ENCODE measurements around the gene FCHSD2. TPM values are rescaled to one million over a fixed set of nuclear protein-coding genes. Genes with fewer than 3 reads are reported as not detected.

Gene FCHSD2
- total and polyA plus RNA-seq, 2 of the 8 experiments (the other 6 are each of a cell fraction or from before 2014, with no cell fraction given): 4.1 to 7.8 TPM

- TF ChIP-seq, protein P1, sequence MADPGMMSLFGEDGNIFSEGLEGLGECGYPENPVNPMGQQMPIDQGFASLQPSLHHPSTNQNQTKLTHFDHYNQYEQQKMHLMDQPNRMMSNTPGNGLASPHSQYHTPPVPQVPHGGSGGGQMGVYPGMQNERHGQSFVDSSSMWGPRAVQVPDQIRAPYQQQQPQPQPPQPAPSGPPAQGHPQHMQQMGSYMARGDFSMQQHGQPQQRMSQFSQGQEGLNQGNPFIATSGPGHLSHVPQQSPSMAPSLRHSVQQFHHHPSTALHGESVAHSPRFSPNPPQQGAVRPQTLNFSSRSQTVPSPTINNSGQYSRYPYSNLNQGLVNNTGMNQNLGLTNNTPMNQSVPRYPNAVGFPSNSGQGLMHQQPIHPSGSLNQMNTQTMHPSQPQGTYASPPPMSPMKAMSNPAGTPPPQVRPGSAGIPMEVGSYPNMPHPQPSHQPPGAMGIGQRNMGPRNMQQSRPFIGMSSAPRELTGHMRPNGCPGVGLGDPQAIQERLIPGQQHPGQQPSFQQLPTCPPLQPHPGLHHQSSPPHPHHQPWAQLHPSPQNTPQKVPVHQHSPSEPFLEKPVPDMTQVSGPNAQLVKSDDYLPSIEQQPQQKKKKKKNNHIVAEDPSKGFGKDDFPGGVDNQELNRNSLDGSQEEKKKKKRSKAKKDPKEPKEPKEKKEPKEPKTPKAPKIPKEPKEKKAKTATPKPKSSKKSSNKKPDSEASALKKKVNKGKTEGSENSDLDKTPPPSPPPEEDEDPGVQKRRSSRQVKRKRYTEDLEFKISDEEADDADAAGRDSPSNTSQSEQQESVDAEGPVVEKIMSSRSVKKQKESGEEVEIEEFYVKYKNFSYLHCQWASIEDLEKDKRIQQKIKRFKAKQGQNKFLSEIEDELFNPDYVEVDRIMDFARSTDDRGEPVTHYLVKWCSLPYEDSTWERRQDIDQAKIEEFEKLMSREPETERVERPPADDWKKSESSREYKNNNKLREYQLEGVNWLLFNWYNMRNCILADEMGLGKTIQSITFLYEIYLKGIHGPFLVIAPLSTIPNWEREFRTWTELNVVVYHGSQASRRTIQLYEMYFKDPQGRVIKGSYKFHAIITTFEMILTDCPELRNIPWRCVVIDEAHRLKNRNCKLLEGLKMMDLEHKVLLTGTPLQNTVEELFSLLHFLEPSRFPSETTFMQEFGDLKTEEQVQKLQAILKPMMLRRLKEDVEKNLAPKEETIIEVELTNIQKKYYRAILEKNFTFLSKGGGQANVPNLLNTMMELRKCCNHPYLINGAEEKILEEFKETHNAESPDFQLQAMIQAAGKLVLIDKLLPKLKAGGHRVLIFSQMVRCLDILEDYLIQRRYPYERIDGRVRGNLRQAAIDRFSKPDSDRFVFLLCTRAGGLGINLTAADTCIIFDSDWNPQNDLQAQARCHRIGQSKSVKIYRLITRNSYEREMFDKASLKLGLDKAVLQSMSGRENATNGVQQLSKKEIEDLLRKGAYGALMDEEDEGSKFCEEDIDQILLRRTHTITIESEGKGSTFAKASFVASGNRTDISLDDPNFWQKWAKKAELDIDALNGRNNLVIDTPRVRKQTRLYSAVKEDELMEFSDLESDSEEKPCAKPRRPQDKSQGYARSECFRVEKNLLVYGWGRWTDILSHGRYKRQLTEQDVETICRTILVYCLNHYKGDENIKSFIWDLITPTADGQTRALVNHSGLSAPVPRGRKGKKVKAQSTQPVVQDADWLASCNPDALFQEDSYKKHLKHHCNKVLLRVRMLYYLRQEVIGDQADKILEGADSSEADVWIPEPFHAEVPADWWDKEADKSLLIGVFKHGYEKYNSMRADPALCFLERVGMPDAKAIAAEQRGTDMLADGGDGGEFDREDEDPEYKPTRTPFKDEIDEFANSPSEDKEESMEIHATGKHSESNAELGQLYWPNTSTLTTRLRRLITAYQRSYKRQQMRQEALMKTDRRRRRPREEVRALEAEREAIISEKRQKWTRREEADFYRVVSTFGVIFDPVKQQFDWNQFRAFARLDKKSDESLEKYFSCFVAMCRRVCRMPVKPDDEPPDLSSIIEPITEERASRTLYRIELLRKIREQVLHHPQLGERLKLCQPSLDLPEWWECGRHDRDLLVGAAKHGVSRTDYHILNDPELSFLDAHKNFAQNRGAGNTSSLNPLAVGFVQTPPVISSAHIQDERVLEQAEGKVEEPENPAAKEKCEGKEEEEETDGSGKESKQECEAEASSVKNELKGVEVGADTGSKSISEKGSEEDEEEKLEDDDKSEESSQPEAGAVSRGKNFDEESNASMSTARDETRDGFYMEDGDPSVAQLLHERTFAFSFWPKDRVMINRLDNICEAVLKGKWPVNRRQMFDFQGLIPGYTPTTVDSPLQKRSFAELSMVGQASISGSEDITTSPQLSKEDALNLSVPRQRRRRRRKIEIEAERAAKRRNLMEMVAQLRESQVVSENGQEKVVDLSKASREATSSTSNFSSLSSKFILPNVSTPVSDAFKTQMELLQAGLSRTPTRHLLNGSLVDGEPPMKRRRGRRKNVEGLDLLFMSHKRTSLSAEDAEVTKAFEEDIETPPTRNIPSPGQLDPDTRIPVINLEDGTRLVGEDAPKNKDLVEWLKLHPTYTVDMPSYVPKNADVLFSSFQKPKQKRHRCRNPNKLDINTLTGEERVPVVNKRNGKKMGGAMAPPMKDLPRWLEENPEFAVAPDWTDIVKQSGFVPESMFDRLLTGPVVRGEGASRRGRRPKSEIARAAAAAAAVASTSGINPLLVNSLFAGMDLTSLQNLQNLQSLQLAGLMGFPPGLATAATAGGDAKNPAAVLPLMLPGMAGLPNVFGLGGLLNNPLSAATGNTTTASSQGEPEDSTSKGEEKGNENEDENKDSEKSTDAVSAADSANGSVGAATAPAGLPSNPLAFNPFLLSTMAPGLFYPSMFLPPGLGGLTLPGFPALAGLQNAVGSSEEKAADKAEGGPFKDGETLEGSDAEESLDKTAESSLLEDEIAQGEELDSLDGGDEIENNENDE (IDR thresholded peaks at IDR 0.05; ENCODE audit: insufficient replicate concordance, low read length): no peak
These were observed 34.7 kb upstream of the FCHSD2 start (continued) for GRCh38 chr11:73176874-73177155.
